Measurements from ENCODE around the gene ANAPC7. TPM values are rescaled to one million over a fixed set of nuclear protein-coding genes. Genes with fewer than 3 reads are reported as not detected.
A peak's percentile ranks its signal among the peaks of the same experiment; 100 is the strongest.

ANAPC7 gene
- total and polyA plus RNA-seq, 9 of the 15 experiments (the other 6 are each of a cell fraction or from before 2014, with no cell fraction given): 46.7 to 158 (median 109) TPM

DNA sequence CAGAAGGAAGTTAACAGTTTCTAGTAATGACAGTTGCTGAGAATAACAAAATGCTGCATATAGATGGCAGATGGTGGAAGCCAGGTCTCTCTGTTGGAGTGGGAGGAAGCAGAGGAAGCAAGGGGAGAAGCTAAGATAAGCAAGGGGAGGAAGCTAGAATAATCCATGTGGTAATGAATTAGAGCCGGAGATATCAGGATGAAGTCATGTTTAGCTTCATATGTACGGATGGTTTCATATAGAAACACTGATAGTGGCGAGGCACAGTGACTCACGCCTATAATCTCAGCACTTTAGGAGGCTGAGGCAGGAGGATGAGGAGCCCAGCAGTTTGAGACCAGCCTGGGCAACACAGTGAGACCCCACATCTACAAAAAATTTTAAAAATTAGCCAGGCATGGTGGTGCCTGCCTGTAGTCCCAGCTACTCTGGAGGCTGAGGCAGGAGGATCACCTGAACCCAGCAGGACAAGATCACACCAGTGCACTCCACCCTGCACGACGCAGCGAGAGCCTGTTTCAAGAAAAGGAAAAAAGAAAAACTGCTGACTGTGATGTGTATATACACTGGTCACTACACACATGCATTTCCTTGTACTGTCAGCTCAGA lies 49.2 kb downstream of the ANAPC7 start (continued):
- TF ChIP-seq, protein P1, sequence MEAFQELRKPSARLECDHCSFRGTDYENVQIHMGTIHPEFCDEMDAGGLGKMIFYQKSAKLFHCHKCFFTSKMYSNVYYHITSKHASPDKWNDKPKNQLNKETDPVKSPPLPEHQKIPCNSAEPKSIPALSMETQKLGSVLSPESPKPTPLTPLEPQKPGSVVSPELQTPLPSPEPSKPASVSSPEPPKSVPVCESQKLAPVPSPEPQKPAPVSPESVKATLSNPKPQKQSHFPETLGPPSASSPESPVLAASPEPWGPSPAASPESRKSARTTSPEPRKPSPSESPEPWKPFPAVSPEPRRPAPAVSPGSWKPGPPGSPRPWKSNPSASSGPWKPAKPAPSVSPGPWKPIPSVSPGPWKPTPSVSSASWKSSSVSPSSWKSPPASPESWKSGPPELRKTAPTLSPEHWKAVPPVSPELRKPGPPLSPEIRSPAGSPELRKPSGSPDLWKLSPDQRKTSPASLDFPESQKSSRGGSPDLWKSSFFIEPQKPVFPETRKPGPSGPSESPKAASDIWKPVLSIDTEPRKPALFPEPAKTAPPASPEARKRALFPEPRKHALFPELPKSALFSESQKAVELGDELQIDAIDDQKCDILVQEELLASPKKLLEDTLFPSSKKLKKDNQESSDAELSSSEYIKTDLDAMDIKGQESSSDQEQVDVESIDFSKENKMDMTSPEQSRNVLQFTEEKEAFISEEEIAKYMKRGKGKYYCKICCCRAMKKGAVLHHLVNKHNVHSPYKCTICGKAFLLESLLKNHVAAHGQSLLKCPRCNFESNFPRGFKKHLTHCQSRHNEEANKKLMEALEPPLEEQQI (IDR thresholded peaks at IDR 0.05): peak; percentile 92; the same call in 1 of the 2 replicates
- TF ChIP-seq ZNF134 (CRISPR knock-in tag; conservative IDR thresholded peaks at IDR 0.05) (no peak; the same call in 1 of the 2 replicates), TAF9B (IDR thresholded peaks at IDR 0.05; ENCODE audit: partially characterized antibody) (peak; percentile 66), SNIP1 (IDR thresholded peaks at IDR 0.05; ENCODE audit: low read depth) (no peak), FOXK2 (conservative IDR thresholded peaks at IDR 0.05 in 1 of 2, IDR thresholded peaks at IDR 0.05 in 1 of 2; ENCODE audit: low read depth in 2 of 2) (peak; percentile 36 to 71; a peak in 2 of 4 replicates), PTBP1 (IDR thresholded peaks at IDR 0.05; ENCODE audit: low read depth, low read length) (peak; percentile 97), NBN (IDR thresholded peaks at IDR 0.05; ENCODE audit: low read depth) (peak; percentile 91), CEBPB (tag; IDR thresholded peaks at IDR 0.05) (no peak), TBP (optimal IDR thresholded peaks at IDR 0.05; ENCODE audit: low read depth, low read length) (no peak), POLR3G (IDR thresholded peaks at IDR 0.05; ENCODE audit: extremely low read depth, insufficient read length, insufficient replicate concordance) (no peak), ZNF124 (CRISPR knock-in tag; IDR thresholded peaks at IDR 0.05) (no peak), BRD9 (IDR thresholded peaks at IDR 0.05; ENCODE audit: low read depth, partially characterized antibody) (peak; percentile 42), ETV5 (CRISPR knock-in tag; IDR thresholded peaks at IDR 0.05; ENCODE audit: low read depth) (peak; percentile 93), NCOA2 (IDR thresholded peaks at IDR 0.05; ENCODE audit: partially characterized antibody in 2 of 2) (peak; percentile 70 to 77), DDX20 (tag; IDR thresholded peaks at IDR 0.05; ENCODE audit: low read depth) (no peak), CBX1 (IDR thresholded peaks at IDR 0.05; ENCODE audit: low read depth) (peak; percentile 94), WHSC1 (IDR thresholded peaks at IDR 0.05; ENCODE audit: low read length) (no peak), ZNF197 (CRISPR knock-in tag; IDR thresholded peaks at IDR 0.05; ENCODE audit: low read depth) (no peak)
- TF ChIP-seq, protein P2, sequence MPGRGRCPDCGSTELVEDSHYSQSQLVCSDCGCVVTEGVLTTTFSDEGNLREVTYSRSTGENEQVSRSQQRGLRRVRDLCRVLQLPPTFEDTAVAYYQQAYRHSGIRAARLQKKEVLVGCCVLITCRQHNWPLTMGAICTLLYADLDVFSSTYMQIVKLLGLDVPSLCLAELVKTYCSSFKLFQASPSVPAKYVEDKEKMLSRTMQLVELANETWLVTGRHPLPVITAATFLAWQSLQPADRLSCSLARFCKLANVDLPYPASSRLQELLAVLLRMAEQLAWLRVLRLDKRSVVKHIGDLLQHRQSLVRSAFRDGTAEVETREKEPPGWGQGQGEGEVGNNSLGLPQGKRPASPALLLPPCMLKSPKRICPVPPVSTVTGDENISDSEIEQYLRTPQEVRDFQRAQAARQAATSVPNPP (IDR thresholded peaks at IDR 0.05; ENCODE audit: borderline replicate concordance, insufficient read depth, insufficient read length): no peak
- TF ChIP-seq, protein P3, sequence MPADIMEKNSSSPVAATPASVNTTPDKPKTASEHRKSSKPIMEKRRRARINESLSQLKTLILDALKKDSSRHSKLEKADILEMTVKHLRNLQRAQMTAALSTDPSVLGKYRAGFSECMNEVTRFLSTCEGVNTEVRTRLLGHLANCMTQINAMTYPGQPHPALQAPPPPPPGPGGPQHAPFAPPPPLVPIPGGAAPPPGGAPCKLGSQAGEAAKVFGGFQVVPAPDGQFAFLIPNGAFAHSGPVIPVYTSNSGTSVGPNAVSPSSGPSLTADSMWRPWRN (IDR thresholded peaks at IDR 0.05; ENCODE audit: low read depth): peak; percentile 63
- TF ChIP-seq, protein P4, sequence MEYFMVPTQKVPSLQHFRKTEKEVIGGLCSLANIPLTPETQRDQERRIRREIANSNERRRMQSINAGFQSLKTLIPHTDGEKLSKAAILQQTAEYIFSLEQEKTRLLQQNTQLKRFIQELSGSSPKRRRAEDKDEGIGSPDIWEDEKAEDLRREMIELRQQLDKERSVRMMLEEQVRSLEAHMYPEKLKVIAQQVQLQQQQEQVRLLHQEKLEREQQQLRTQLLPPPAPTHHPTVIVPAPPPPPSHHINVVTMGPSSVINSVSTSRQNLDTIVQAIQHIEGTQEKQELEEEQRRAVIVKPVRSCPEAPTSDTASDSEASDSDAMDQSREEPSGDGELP (CRISPR knock-in tag; IDR thresholded peaks at IDR 0.05; ENCODE audit: borderline replicate concordance): peak; percentile 74
- TF ChIP-seq, protein P5, sequence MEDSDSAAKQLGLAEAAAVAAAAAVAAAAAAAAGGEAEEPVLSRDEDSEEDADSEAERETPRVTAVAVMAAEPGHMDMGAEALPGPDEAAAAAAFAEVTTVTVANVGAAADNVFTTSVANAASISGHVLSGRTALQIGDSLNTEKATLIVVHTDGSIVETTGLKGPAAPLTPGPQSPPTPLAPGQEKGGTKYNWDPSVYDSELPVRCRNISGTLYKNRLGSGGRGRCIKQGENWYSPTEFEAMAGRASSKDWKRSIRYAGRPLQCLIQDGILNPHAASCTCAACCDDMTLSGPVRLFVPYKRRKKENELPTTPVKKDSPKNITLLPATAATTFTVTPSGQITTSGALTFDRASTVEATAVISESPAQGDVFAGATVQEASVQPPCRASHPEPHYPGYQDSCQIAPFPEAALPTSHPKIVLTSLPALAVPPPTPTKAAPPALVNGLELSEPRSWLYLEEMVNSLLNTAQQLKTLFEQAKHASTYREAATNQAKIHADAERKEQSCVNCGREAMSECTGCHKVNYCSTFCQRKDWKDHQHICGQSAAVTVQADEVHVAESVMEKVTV (CRISPR knock-in tag; IDR thresholded peaks at IDR 0.05): no peak
